ENCODE measurements around the gene CCDC137. TPM values are rescaled to one million over a fixed set of nuclear protein-coding genes. Genes with fewer than 3 reads are reported as not detected.

Gene CCDC137
- polyA plus RNA-seq, 3 donors = 16.8 to 21.9 (median 17.5) TPM

DNA sequence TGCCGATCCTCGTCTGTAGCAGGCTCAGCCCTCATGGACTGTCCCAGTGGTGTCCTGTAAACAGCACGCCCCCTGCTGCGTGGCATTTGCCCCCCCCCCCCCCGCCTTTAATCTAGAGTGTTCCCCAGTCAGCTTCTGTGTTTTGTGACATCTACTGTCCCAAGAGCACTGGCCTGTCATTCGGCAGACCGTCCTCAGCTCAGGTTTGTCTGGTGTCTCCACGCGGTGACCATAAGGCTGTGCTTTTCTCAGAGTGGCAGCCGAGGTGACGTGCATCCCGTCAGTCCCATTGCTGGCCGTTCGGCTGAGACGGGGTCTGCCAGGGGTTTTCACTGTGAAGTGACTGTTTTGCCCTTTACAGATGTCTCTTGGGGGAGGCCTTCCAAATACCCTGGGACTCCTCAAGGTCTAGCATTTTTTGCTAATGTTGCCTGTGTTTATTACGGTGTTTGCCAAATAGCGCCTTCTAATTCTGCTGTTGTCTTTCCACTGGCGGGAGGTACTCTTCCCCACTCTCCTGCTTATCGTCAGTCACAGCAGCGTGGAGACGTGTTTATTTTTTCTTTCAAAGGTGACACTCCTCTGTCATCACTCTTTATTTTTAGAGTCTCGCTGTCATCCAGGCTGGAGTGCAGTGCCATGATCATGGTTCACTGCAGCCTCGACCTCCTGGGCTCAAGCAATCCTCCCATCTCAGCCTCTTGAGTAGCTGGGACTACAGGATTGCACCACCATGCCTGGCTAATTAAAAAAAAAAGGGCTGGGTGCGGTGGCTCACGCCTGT lies 30.9 kb downstream of the CCDC137 start:
- DNase-seq = no peak

DNA sequence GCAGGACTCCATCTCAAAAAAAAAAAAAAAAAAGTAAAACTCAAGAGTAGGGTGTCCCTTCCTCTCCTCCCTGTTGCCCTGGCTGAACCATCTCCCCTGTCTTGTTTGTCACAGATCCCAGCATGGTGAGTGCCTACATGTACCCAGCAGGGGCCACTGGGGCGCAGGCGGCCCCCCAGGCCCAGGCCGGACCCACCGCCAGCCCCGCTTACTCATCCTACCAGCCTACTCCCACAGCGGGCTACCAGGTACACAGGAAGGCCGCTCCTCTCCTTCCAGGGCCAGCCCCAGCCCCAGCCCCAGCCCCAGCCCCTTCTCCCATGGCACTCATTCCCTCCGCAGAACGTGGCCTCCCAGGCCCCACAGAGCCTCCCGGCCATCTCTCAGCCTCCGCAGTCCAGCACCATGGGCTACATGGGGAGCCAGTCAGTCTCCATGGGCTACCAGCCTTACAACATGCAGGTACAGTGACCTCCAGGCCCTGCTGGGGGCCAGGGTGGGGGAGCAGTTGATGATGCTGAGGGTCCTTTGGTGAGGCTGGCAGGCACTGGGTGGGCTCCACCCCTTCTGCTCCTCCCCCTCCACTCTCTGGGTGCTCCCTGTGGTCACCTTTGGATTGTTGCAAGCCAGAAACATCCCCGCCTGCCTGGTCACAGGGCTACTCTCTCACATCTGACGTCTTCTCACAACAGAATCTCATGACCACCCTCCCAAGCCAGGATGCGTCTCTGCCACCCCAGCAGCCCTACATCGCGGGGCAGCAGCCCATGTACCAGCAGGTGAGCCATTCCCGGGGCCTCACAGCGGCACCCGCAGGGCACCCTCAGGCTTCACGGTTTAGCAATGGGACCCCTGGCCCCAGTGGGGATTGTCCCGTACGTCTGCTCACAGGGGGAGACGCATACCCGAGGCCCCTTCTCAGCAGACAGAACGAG lies 34.1 kb downstream of the CCDC137 start:
- DNase-seq = no peak

DNA sequence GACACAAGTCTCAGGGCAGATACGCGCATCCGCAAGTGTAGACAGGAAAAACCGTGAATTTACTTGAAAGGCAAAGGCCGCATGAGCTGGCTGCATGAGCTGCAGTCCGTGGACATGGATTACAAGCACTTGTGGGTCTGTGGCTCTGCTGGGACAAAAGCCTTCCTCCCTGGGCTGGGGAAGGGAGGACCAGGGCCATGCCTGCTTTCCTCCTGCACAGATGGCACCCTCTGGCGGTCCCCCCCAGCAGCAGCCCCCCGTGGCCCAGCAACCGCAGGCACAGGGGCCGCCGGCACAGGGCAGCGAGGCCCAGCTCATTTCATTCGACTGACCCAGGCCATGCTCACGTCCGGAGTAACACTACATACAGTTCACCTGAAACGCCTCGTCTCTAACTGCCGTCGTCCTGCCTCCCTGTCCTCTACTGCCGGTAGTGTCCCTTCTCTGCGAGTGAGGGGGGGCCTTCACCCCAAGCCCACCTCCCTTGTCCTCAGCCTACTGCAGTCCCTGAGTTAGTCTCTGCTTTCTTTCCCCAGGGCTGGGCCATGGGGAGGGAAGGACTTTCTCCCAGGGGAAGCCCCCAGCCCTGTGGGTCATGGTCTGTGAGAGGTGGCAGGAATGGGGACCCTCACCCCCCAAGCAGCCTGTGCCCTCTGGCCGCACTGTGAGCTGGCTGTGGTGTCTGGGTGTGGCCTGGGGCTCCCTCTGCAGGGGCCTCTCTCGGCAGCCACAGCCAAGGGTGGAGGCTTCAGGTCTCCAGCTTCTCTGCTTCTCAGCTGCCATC lies 34.9 kb downstream of the CCDC137 start:
- DNase-seq = no peak

DNA sequence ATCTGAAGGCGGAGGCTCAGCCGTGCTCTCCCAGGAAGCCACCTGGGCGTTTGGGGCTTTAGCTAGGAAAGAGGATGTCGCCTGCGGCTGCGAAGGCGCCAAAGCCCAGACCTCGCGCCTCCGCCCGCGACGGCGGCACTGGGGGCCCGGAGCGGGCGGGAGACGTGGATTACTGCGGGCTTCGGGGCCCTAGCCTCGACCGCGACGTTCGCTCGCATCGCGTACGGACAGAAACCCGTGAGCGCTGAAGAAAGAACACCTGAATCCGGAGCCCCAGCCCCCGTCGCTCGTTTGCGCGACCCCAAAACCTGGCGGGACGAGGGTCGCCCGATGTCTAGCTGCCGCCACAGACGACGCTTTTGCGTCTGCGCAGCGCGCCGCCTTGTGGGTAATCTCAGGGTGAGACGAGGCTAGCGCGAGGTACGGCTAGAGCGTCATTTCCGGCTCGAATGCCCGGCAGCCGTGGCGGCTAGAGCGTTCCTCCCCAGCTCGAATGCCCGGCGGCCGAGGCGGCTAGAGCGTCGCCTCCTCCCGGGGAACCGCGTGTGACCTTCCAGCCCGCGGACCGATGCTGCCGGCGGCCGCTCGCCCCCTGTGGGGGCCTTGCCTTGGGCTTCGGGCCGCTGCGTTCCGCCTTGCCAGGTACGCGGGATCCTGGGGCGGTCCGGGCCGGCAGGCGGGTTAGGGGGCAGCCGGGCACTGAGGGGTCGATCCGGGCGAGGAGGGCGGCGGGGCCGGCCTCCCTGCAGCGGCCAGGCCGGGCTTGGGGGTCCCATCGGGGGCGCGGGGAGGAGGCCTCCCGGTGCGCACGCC lies 36.6 kb downstream of the CCDC137 start, which contains the start of gene MRPL12:
MRPL12 (plus strand) TSS at position 434 of the 813 bp plus-strand sequence; CDS start at position 569, 135 bp downstream.
- DNase-seq = peak; percentile 94

GRCh38 chr17:81703747-81704654 lies 37.5 kb downstream of the CCDC137 start:
- DNase-seq = no peak

DNA sequence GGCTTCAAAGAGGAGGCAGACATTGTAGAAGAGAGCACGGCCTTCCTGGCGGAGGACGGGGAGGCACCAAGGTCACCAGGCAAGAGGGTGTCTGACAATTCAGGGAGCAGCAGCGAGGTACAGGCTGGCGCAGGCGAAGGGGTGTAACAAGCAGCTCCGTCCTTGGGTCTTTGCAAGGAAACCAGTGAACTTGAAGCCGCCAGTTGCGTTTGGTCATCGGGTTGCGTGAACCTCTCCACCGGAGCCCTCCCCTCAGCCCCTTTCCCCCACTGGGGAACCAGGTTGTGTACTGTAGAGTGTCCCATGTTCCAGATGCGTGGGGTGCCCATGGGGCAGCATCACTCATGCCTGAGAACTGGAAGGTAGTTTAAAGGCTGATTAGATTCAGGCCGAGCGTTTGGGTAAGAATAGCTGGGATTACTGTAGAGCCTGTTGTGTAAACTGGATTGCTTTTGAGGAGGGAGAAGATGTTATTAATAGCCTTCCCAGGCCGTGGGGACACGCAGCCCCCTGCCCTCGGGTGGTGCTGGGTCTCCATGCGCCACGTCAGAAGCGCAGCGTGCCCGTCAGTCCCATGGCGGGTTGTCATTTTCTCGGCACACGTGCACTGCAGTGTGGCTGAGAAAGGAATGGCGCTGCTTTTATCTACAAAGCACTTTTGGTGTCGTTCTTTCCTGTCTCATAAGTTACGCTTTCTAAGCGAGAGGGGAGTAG lies 39.1 kb downstream of the CCDC137 start:
- DNase-seq = no peak

GRCh38 chr17:81706232-81706611 lies 39.7 kb downstream of the CCDC137 start:
- no peak for DNase-seq

DNA sequence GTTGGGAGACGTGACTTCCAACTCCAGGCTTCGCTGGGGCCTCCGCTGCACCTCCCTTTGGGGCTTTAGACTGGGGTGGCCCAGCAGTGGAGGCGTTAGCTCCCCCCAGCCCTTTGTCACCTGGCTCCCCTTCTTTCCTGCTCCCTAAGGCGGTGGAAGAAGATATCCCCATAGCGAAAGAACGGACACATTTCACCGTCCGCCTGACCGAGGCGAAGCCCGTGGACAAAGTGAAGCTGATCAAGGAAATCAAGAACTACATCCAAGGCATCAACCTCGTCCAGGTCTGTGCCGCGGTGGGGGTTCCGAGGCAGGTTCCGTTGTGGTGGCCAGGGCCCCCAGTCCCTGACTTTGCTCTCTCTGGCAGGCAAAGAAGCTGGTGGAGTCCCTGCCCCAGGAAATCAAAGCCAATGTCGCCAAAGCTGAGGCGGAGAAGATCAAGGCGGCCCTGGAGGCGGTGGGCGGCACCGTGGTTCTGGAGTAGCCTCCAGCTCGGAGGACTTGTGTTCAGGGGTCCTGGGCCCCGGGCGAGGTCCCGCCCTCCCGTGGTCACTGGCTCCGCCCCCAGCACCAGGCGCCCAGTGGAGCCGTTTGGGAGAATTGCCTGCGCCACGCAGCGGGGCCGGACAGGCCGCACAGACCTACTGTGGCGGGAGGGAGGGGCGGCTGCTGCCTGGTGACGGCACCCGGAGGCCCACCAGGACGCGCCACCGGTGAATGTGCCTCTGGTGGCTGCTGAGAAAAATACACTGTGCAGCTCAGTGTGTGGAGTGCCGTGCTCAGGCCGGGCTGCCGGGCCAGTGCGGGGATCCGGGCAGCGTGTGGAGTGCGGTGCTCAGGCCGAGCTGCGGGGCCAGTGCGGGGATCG lies 40.5 kb downstream of the CCDC137 start:
- no peak for DNase-seq

DNA sequence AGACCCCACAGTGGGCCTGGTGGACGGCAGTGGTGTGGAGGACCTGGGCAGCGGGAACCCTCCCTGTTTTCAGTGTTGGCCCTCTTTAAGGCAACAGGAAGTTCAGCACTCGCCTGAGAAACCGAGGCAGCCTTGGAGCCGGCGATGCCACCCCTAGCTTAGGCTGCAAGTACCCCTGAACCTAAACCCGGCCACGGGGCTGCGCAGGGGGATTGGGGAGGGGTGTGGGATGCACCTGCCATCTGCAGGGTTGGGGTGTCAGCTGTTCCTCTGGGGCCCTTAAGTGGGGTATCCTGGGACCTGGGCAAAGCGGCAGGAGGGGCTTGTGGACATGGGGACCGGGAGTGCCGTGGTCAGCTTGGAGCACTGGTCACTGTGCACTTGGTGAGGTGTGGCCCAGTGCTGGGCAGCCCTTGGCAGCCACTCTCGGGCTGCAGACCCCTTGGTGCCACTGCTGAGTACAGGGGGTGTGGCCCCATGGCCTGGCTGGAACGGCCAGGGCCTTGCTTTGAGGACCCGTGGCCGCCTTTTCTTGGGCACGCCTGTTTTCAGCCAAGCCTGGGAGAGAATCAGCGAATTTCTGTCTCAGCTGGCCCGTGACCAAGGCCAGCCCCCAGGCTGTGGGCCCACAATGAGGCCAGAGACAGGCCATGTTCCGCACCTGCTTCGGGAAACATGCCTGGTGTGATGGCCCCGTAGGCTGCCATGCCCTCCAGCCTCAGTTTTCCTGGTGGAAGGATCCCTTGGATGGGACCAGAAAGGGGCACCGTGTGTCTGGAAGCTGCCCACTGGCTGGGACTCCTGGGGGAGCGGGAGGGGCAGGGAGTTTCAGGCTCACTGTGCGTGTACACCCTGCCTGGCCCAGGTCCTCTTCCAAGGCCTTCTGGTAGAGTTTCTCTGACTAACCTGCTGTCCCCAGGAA lies 41.4 kb downstream of the CCDC137 start:
- DNase-seq = no peak

GRCh38 chr17:81708739-81709185 lies 42.2 kb downstream of the CCDC137 start:
- DNase-seq = no peak

- DNase-seq = no peak
Observed at GRCh38 chr17:81710514-81711308, 44.2 kb downstream of the CCDC137 start.

GRCh38 chr17:81711814-81712467 lies 45.4 kb downstream of the CCDC137 start, which contains the start of gene SLC25A10:
SLC25A10 (plus strand) TSS chr17:81712284; CDS start chr17:81712427, 143 bp downstream.
- peak; percentile 75 for DNase-seq

DNA sequence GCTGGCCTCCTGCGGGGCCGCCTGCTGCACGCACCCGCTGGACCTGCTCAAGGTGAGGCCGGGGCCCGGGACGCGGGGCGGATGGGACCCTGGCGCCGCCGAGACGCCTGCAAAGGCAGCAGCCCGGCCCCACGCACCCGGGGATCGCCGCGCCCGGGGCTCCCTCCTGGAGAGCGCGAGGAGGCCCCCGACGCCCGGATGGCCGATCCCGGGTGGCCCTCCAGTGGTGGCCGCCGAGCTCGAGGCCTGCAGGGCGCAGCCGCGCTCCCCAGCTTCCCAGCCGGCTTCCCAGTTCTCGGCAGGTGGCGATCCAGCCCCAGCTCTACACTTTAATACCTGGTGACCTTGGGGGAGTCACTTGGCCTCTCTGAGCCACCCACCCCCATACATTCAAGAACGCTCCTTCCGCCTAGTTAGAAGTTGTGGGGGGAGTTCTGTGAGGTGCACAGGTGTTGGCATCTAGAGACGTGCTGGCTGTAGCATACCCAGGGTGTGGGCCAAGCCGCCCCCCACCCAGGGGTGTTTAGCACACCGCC lies 46.0 kb downstream of the CCDC137 start:
- no peak for DNase-seq

DNA sequence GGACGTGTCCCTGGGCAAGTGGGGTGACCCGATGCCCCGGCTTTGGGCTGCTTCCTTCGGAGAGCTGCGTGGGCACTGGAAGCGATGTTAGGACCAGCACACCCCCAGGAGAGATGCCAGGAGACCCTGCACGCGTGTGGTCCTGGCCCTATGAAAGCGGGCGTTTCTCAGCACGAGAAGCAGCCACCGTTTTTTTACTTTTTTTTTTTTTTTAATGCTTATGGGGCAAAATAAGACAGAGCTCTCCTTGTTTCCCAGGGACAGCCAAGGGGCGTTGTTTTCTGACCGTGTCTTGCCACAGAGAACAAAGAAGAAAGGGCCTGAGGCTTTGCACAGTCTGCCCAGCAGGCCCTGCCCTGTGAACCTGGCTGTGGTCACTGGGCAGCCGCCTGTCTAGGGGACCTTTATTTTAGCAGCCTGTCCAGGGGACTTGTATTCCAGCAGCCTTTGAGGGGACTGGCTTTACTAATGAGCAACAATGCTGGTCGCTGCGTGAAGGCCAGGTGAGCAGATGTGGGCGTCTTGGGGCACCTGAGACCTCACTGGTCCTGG lies 46.5 kb downstream of the CCDC137 start:
- DNase-seq = no peak
